Measurements from ENCODE around the gene DEGS1.

DEGS1 gene

GRCh38 chr1:224180783-224181452 is 2.1 kb upstream of the DEGS1 start:
- no peak for TF ChIP-seq ZNF274 (IDR thresholded peaks at IDR 0.05; ENCODE audit: low read depth, low read length)
- TF ChIP-seq YY1 (IDR thresholded peaks at IDR 0.05; ENCODE audit: insufficient read depth, insufficient read length): no peak
- no peak for TF ChIP-seq SUZ12 (IDR thresholded peaks at IDR 0.05; ENCODE audit: extremely low read depth, insufficient read depth, insufficient read length)
- no peak for DNase-seq (ENCODE audit: low read depth, low spot score)
- H3K9me3 ChIP-seq (ENCODE audit: insufficient read depth, low read length): no peaks in the 10 kb centered on the region
- no peaks in the 10 kb centered on the region for H3K27me3 ChIP-seq (ENCODE audit: insufficient read depth, insufficient read length)
- peaks cover 14% of the 10 kb centered on the region for H3K36me3 ChIP-seq (ENCODE audit: insufficient read depth, insufficient read length, low read length)
- H3K9ac ChIP-seq (ENCODE audit: insufficient read length, low read depth): peak overlapping the region; percentile 13
- peaks cover 9% of the 10 kb centered on the region for H3K4me1 ChIP-seq (ENCODE audit: insufficient read depth, insufficient read length)
- no peak overlapping the region for H3K4me3 ChIP-seq (ENCODE audit: insufficient read length, low read depth)

DNA sequence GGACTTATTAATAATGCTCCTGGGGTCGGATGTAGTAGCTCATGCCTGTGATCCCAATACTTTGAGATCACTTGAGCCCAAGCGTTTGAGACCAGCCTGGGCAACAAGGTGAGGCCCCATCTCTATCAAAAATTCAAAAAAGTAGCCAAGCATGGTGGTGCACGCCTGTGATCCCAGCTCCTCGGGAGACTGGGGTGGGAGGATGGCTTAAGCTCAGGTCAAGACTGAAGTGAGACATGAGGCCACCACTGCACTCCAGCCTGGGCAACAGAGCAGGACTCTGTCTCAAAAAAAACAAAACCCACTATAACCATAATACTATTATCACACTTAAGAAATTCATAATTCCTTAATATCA is 1.6 kb upstream of the DEGS1 start:
- H3K4me3 ChIP-seq (ENCODE audit: insufficient read length, low read depth): no peak overlapping the region
- TF ChIP-seq SUZ12 (IDR thresholded peaks at IDR 0.05; ENCODE audit: extremely low read depth, insufficient read depth, insufficient read length): no peak
- TF ChIP-seq YY1 (IDR thresholded peaks at IDR 0.05; ENCODE audit: insufficient read depth, insufficient read length): no peak
- TF ChIP-seq ZNF274 (IDR thresholded peaks at IDR 0.05; ENCODE audit: low read depth, low read length): no peak
- H3K9ac ChIP-seq (ENCODE audit: insufficient read length, low read depth): no peak overlapping the region

DNA sequence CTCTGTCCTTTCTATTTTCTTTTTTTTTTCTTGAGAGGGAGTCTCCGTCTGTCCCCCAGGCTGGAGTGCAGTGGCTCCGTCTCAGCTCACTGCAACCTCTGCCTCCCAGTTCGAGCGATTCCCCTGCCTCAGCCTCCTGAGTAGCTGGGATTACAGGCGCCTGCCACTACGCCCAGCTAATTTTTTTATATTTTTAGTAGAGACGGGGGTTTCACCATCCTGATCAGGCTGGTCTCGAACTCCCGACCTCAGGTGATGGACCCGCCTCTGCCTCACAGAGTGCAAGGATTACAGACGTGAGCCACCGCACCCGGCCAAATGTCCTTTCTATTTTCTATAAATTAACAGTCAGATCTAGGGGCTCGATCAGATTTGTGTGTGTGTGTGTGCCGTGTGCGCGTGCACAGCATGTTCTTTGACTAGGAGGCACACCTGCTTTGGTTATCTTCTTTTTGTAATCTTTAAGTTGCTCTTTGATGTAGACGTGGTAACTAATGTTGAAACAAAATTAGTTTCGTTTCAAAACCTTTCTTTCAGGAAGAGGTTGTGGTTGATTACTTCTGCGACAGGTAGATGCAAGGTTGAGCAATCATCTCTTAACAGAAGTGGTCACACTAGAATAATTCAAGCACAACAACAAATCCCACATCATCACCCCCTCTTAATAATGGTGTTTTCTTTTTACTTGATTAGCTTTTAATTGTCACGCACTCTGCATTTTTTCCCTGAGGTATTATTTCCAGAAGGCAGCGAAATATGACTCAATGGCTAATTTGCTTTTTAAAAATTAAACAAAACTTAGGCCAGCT is 779 bp upstream of the DEGS1 start:
- no peak for TF ChIP-seq SUZ12 (IDR thresholded peaks at IDR 0.05; ENCODE audit: extremely low read depth, insufficient read depth, insufficient read length)
- TF ChIP-seq ZNF274 (IDR thresholded peaks at IDR 0.05; ENCODE audit: low read depth, low read length): no peak
- TF ChIP-seq YY1 (IDR thresholded peaks at IDR 0.05; ENCODE audit: insufficient read depth, insufficient read length): no peak
- peak overlapping the region; percentile 97 for H3K4me3 ChIP-seq (ENCODE audit: insufficient read length, low read depth)
- peaks cover 9% of the 10 kb centered on the region for H3K4me1 ChIP-seq (ENCODE audit: insufficient read depth, insufficient read length)
- H3K27me3 ChIP-seq (ENCODE audit: insufficient read depth, insufficient read length): no peaks in the 10 kb centered on the region
- H3K9me3 ChIP-seq (ENCODE audit: insufficient read depth, low read length): peaks cover under 1% of the 10 kb centered on the region; the same call in 1 of the 2 replicates
- H3K36me3 ChIP-seq (ENCODE audit: insufficient read depth, insufficient read length, low read length): peaks cover 24% of the 10 kb centered on the region
- H3K9ac ChIP-seq (ENCODE audit: insufficient read length, low read depth): peak overlapping the region; percentile 99
- DNase-seq (ENCODE audit: low read depth, low spot score): no peak

More for the DNA sequence above, 1.6 kb upstream of the DEGS1 start:
- no peak for DNase-seq (ENCODE audit: low read depth, low spot score)
- Histone ChIP-seq H3K27me3 (ENCODE audit: insufficient read depth, insufficient read length) (no peaks in the 10 kb centered on the region), H3K4me1 (ENCODE audit: insufficient read depth, insufficient read length) (peaks cover 9% of the 10 kb centered on the region), H3K9me3 (ENCODE audit: insufficient read depth, low read length) (no peaks in the 10 kb centered on the region), H3K36me3 (ENCODE audit: insufficient read depth, insufficient read length, low read length) (peaks cover 18% of the 10 kb centered on the region)

DNA sequence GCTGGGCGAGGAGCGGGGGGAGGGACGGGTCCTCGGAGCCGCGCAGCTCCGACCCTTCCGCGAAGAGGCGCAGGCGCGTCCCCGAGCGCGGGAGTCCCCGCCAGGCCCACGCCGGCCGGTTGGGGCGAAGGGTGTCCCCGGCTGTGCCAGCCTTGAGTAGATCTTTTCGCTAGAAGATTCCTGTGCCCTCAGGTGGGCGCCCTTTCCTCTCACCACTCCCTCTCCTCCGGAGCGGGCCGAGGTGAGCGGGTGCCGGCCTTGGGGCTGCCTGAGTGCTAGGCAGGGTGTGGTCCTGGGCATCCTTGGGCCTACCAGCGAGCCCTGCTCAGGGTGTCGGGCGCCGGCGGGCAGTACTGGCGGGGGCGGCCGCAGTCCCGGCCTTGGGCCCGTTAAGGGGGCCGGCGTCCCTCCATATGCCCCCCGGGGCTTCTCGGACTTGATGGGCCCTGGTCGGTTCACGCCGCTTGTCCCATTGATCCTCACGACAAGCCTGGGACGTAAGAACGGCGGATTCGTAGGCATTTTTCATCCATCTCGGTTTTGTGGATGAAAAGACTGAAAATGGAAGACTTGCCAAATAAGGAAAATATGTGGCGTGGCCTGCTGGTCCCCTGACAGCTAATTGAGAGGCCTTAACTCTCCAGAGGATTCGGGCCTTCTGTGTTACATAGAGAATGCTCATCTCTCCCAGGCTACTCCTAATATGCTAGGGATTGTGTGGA is 712 bp downstream of the DEGS1 start:
- TF ChIP-seq YY1 (IDR thresholded peaks at IDR 0.05; ENCODE audit: insufficient read depth, insufficient read length) (no peak), SUZ12 (IDR thresholded peaks at IDR 0.05; ENCODE audit: extremely low read depth, insufficient read depth, insufficient read length) (no peak), ZNF274 (IDR thresholded peaks at IDR 0.05; ENCODE audit: low read depth, low read length) (no peak)
- Histone ChIP-seq H3K4me3 (ENCODE audit: insufficient read length, low read depth) (peak overlapping the region; percentile 97), H3K9ac (ENCODE audit: insufficient read length, low read depth) (peak overlapping the region; percentile 99), H3K4me1 (ENCODE audit: insufficient read depth, insufficient read length) (peaks cover 9% of the 10 kb centered on the region), H3K9me3 (ENCODE audit: insufficient read depth, low read length) (peaks cover 14% of the 10 kb centered on the region; the same call in 1 of the 2 replicates), H3K27me3 (ENCODE audit: insufficient read depth, insufficient read length) (no peaks in the 10 kb centered on the region), H3K36me3 (ENCODE audit: insufficient read depth, insufficient read length, low read length) (peaks cover 35% of the 10 kb centered on the region)
- no peak for DNase-seq (ENCODE audit: low read depth, low spot score)

DNA sequence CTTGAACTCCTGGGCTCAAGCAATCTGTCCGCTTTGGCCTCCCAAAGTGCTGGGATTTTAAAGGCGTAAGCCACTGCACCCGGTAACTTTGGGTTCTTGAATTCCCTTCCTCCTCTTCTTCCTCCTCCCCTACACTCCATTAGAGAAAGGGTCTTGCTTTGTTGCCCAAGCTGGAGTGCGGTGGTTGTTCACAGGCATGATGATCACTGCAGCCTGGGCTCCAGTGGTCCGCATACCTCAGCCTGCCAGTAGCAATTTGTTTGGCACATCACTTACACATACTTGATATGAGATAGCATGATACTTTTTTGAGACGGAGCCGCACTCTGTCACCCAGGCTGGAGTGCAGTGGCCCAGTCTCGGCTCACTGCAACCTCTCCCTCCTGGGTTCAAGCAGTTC is 2.2 kb downstream of the DEGS1 start:
- no peak for DNase-seq (ENCODE audit: low read depth, low spot score)
- peaks cover 9% of the 10 kb centered on the region for H3K4me1 ChIP-seq (ENCODE audit: insufficient read depth, insufficient read length)
- no peak overlapping the region for H3K4me3 ChIP-seq (ENCODE audit: insufficient read length, low read depth)
- no peaks in the 10 kb centered on the region for H3K27me3 ChIP-seq (ENCODE audit: insufficient read depth, insufficient read length)
- TF ChIP-seq SUZ12 (IDR thresholded peaks at IDR 0.05; ENCODE audit: extremely low read depth, insufficient read depth, insufficient read length): no peak
- H3K36me3 ChIP-seq (ENCODE audit: insufficient read depth, insufficient read length, low read length): peaks cover 43% of the 10 kb centered on the region
- H3K9me3 ChIP-seq (ENCODE audit: insufficient read depth, low read length): peaks cover 14% of the 10 kb centered on the region; the same call in 1 of the 2 replicates
- H3K9ac ChIP-seq (ENCODE audit: insufficient read length, low read depth): peak overlapping the region; percentile 46

DNA sequence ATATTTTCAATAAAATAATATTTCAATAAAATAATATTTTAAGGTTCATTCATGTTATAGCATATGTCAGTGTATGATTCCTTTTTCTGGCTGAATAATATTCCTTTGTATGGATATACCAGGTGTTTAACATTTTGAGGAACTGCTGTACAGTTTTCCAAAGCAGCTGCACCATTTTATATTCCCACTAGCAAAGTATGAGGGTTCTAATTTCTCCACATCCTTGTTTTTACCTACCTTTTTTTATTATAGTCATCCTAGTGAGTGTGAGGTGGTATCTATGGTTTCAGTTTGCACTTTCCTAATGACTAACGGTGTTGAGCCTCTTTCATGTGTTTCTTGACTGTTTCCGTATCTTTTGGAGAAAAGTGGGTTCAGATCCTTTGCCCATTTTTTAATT is 5.2 kb downstream of the DEGS1 start:
- Histone ChIP-seq H3K9me3 (ENCODE audit: insufficient read depth, low read length) (peaks cover 14% of the 10 kb centered on the region; the same call in 1 of the 2 replicates), H3K27me3 (ENCODE audit: insufficient read depth, insufficient read length) (no peaks in the 10 kb centered on the region), H3K9ac (ENCODE audit: insufficient read length, low read depth) (no peak overlapping the region), H3K4me3 (ENCODE audit: insufficient read length, low read depth) (no peak overlapping the region), H3K36me3 (ENCODE audit: insufficient read depth, insufficient read length, low read length) (peaks cover 66% of the 10 kb centered on the region), H3K4me1 (ENCODE audit: insufficient read depth, insufficient read length) (peaks cover 6% of the 10 kb centered on the region)
- DNase-seq (ENCODE audit: low read depth, low spot score): no peak
- TF ChIP-seq ZNF274 (IDR thresholded peaks at IDR 0.05; ENCODE audit: low read depth, low read length) (no peak), YY1 (IDR thresholded peaks at IDR 0.05; ENCODE audit: insufficient read depth, insufficient read length) (no peak), SUZ12 (IDR thresholded peaks at IDR 0.05; ENCODE audit: extremely low read depth, insufficient read depth, insufficient read length) (no peak)

DNA sequence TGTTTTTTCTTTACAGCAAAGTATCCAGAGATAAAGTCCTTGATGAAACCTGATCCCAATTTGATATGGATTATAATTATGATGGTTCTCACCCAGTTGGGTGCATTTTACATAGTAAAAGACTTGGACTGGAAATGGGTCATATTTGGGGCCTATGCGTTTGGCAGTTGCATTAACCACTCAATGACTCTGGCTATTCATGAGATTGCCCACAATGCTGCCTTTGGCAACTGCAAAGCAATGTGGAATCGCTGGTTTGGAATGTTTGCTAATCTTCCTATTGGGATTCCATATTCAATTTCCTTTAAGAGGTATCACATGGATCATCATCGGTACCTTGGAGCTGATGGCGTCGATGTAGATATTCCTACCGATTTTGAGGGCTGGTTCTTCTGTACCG is 6.5 kb downstream of the DEGS1 start:
- peaks cover 76% of the 10 kb centered on the region for H3K36me3 ChIP-seq (ENCODE audit: insufficient read depth, insufficient read length, low read length)
- no peak overlapping the region for H3K4me3 ChIP-seq (ENCODE audit: insufficient read length, low read depth)
- DNase-seq (ENCODE audit: low read depth, low spot score): no peak
- no peaks in the 10 kb centered on the region for H3K27me3 ChIP-seq (ENCODE audit: insufficient read depth, insufficient read length)
- no peak overlapping the region for H3K9ac ChIP-seq (ENCODE audit: insufficient read length, low read depth)
- peaks cover 14% of the 10 kb centered on the region; the same call in 1 of the 2 replicates for H3K9me3 ChIP-seq (ENCODE audit: insufficient read depth, low read length)
- H3K4me1 ChIP-seq (ENCODE audit: insufficient read depth, insufficient read length): peaks cover 5% of the 10 kb centered on the region
- TF ChIP-seq ZNF274 (IDR thresholded peaks at IDR 0.05; ENCODE audit: low read depth, low read length) (no peak), SUZ12 (IDR thresholded peaks at IDR 0.05; ENCODE audit: extremely low read depth, insufficient read depth, insufficient read length) (no peak), YY1 (IDR thresholded peaks at IDR 0.05; ENCODE audit: insufficient read depth, insufficient read length) (no peak)

Measured in NT2/D1 (cell line).